SK-N-SH treated with all-trans-retinoic acid at 6 μM for 48 hours (cell line): ENCODE results near the gene ADAMTS5.

Source experiments
- ARNTL ChIP-seq: fragments of 450-650 bp; formaldehyde crosslinking; IDR thresholded peaks from 2 replicates; pipeline ENCODE4 v1.5.0; 2020; ENCODE audit warnings: low read depth, mild to moderate bottlenecking, moderate library complexity, borderline replicate concordance
- OSR1 ChIP-seq: fragments of 250-450 bp; sonication (Bioruptor Pico); IDR thresholded peaks from 2 replicates; pipeline ENCODE4 v1.8.0; 2022; ENCODE audit warnings: moderate library complexity, mild to moderate bottlenecking, inconsistent platforms
- ZFP3 ChIP-seq: fragments of 250-450 bp; sonication (Bioruptor Pico); IDR thresholded peaks from 2 replicates; pipeline ENCODE4 v1.5.0; 2020; ENCODE audit warnings: mild to moderate bottlenecking, moderate library complexity
- ZNF565 ChIP-seq: fragments of 450-650 bp; formaldehyde crosslinking; conservative IDR thresholded peaks from 2 replicates; pipeline ENCODE4 v1.5.0; 2020; ENCODE audit warnings: low read depth, mild to moderate bottlenecking, moderate library complexity
- ZNF8 ChIP-seq: fragments of 450-650 bp; formaldehyde crosslinking; IDR thresholded peaks from 2 replicates; pipeline ENCODE4 v1.5.0; 2020; ENCODE audit warnings: mild to moderate bottlenecking, moderate library complexity
- TF ChIP-seq, protein P1 (sequence below): fragments of 250-450 bp; sonication (Bioruptor Pico); IDR thresholded peaks from 2 replicates; pipeline ENCODE4 v1.5.0; 2020; ENCODE audit warnings: mild to moderate bottlenecking, moderate library complexity
- TF ChIP-seq, protein P2 (sequence below): fragments of 250-450 bp; sonication (Bioruptor Pico); IDR thresholded peaks from 2 replicates; pipeline ENCODE4 v1.8.0; 2020; ENCODE audit warnings: mild to moderate bottlenecking, moderate library complexity, borderline replicate concordance

DNA sequence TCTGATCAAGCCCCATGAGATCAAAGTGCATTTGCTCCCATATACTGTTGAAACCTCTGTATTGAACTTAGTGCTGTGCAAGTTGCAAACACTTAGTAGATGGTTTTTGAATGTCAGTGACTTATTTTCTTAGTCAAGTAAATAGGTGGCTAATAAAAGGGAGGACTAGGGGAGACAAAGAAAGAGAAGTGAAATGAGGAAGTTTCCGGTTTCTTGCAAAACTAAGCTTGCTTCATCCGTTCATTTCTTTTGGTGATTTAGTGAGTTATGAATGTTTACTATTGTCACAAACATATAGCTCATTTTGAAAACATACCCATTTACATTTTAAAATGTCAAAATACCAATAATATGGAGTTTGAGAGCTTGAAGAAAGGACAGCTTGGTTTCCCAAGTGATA is 23.0 kb downstream of the ADAMTS5 start:
- TF ChIP-seq, protein P1, sequence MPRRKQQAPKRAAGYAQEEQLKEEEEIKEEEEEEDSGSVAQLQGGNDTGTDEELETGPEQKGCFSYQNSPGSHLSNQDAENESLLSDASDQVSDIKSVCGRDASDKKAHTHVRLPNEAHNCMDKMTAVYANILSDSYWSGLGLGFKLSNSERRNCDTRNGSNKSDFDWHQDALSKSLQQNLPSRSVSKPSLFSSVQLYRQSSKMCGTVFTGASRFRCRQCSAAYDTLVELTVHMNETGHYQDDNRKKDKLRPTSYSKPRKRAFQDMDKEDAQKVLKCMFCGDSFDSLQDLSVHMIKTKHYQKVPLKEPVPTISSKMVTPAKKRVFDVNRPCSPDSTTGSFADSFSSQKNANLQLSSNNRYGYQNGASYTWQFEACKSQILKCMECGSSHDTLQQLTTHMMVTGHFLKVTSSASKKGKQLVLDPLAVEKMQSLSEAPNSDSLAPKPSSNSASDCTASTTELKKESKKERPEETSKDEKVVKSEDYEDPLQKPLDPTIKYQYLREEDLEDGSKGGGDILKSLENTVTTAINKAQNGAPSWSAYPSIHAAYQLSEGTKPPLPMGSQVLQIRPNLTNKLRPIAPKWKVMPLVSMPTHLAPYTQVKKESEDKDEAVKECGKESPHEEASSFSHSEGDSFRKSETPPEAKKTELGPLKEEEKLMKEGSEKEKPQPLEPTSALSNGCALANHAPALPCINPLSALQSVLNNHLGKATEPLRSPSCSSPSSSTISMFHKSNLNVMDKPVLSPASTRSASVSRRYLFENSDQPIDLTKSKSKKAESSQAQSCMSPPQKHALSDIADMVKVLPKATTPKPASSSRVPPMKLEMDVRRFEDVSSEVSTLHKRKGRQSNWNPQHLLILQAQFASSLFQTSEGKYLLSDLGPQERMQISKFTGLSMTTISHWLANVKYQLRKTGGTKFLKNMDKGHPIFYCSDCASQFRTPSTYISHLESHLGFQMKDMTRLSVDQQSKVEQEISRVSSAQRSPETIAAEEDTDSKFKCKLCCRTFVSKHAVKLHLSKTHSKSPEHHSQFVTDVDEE (CRISPR knock-in tag): no peak
- TF ChIP-seq OSR1 (CRISPR knock-in tag) (no peak), ZNF565 (CRISPR knock-in tag) (no peak), ZFP3 (CRISPR knock-in tag) (no peak), ZNF8 (CRISPR knock-in tag) (no peak), ARNTL (CRISPR knock-in tag) (no peak)
- TF ChIP-seq, protein P2, sequence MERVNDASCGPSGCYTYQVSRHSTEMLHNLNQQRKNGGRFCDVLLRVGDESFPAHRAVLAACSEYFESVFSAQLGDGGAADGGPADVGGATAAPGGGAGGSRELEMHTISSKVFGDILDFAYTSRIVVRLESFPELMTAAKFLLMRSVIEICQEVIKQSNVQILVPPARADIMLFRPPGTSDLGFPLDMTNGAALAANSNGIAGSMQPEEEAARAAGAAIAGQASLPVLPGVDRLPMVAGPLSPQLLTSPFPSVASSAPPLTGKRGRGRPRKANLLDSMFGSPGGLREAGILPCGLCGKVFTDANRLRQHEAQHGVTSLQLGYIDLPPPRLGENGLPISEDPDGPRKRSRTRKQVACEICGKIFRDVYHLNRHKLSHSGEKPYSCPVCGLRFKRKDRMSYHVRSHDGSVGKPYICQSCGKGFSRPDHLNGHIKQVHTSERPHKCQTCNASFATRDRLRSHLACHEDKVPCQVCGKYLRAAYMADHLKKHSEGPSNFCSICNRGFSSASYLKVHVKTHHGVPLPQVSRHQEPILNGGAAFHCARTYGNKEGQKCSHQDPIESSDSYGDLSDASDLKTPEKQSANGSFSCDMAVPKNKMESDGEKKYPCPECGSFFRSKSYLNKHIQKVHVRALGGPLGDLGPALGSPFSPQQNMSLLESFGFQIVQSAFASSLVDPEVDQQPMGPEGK (CRISPR knock-in tag): no peak
